ENCODE data around the gene BRS3. TPM values are rescaled to one million over a fixed set of nuclear protein-coding genes. Genes with fewer than 3 reads are reported as not detected.

The BRS3 gene
- total RNA-seq, 2 donors from 2014 or later: not detected

GRCh38 chrX:136450050-136450830, 37.5 kb upstream of the BRS3 start:
- H3K4me1 ChIP-seq (ENCODE audit: control insufficient read depth in 1 of 2, low read depth in 2 of 2): no peaks in the 10 kb centered on the region
- no peak overlapping the region for H3K27ac ChIP-seq
- no peaks in the 10 kb centered on the region for H3K36me3 ChIP-seq
- no peak for TF ChIP-seq CTCF (IDR thresholded peaks at IDR 0.05)
- H3K9me3 ChIP-seq: no peaks in the 10 kb centered on the region
- ATAC-seq (ENCODE audit: insufficient number of reproducible peaks, low FRiP score, low read depth): no peak
- no peak overlapping the region for H3K4me3 ChIP-seq
- H3K27me3 ChIP-seq (replicated peaks; ENCODE audit: insufficient read depth): no peaks in the 10 kb centered on the region
- no peak for DNase-seq (ENCODE audit: low spot score)

DNA sequence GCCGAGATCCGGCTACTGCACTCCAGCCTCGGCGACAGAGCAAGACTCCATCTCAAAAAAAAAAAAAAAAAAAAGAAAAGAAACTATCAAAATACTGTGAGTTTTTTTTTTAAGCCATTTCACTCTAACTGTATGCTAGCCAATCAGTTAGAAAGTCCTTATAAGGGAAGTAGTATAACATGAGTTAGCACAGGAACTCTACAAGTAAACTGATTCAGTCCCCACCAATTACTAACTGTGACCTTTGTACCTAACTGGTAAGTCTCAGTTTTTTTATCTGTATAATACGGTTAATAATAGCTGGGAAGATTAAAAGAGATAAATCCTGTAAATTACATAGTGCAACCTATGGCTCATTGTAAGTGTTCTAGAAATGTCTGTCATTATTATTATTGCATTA, 35.1 kb upstream of the BRS3 start:
- Histone ChIP-seq H3K27me3 (replicated peaks; ENCODE audit: insufficient read depth) (no peaks in the 10 kb centered on the region), H3K27ac (no peak overlapping the region), H3K4me1 (ENCODE audit: control insufficient read depth in 1 of 2, low read depth in 2 of 2) (no peaks in the 10 kb centered on the region), H3K9me3 (no peaks in the 10 kb centered on the region), H3K36me3 (no peaks in the 10 kb centered on the region), H3K4me3 (no peak overlapping the region)
- ATAC-seq (ENCODE audit: insufficient number of reproducible peaks, low FRiP score, low read depth): no peak
- no peak for TF ChIP-seq CTCF (IDR thresholded peaks at IDR 0.05)
- no peak for DNase-seq (ENCODE audit: low spot score)

GRCh38 chrX:136453114-136453513, 34.6 kb upstream of the BRS3 start:
- DNase-seq (ENCODE audit: low spot score) (no peak), ATAC-seq (ENCODE audit: insufficient number of reproducible peaks, low FRiP score, low read depth) (no peak)
- Histone ChIP-seq H3K4me3 (no peak overlapping the region), H3K4me1 (ENCODE audit: control insufficient read depth in 1 of 2, low read depth in 2 of 2) (no peaks in the 10 kb centered on the region), H3K9me3 (no peaks in the 10 kb centered on the region), H3K36me3 (no peaks in the 10 kb centered on the region), H3K27ac (no peak overlapping the region), H3K27me3 (replicated peaks; ENCODE audit: insufficient read depth) (no peaks in the 10 kb centered on the region)
- no peak for TF ChIP-seq CTCF (IDR thresholded peaks at IDR 0.05)

DNA sequence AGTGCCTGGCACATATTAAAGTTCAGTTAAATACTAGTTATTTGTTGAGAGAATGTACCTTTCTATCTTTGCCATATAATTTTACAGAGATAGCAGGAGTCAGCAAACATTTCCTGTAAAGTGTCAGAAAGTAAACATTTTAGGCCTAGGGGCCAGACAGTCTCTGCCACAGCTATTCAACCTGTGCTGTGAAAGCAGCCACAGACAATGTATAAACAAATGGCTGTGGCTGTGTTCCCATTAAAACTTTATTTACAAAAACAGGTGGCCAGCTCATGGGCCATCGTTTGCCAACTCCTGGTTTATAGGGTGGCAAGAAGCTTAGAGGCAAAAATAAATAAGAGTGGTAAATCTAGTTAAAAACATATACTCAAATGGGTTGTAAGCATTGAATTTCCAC, 34.0 kb upstream of the BRS3 start:
- Histone ChIP-seq H3K4me1 (ENCODE audit: control insufficient read depth in 1 of 2, low read depth in 2 of 2) (no peaks in the 10 kb centered on the region), H3K36me3 (no peaks in the 10 kb centered on the region), H3K9me3 (no peaks in the 10 kb centered on the region), H3K27ac (no peak overlapping the region), H3K4me3 (no peak overlapping the region), H3K27me3 (replicated peaks; ENCODE audit: insufficient read depth) (no peaks in the 10 kb centered on the region)
- no peak for TF ChIP-seq CTCF (IDR thresholded peaks at IDR 0.05)
- DNase-seq (ENCODE audit: low spot score) (no peak), ATAC-seq (ENCODE audit: insufficient number of reproducible peaks, low FRiP score, low read depth) (no peak)

DNA sequence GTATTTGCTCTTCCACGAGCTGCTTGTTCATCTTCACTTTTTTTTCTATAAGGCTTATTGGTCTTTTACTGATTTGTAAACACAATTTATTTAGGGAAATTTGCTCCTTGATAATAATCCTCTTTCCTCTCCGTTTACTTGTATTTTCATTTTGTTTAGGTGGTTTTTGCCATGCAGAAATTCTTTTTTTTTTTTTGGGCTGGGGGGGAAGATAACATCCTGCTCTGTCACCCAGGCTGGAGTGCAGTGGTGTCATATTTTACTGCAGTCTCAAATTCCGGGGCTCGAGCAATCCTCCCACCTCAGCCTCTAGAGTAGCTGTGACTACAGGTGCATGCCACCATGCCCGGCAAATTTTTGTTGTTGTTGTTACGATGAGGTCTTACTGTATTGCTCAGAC, 31.6 kb upstream of the BRS3 start:
- H3K27me3 ChIP-seq (replicated peaks; ENCODE audit: insufficient read depth): no peaks in the 10 kb centered on the region
- H3K36me3 ChIP-seq: no peaks in the 10 kb centered on the region
- H3K4me3 ChIP-seq: no peak overlapping the region
- ATAC-seq (ENCODE audit: insufficient number of reproducible peaks, low FRiP score, low read depth): no peak
- no peak for TF ChIP-seq CTCF (IDR thresholded peaks at IDR 0.05)
- H3K9me3 ChIP-seq: no peaks in the 10 kb centered on the region
- H3K4me1 ChIP-seq (ENCODE audit: control insufficient read depth in 1 of 2, low read depth in 2 of 2): no peaks in the 10 kb centered on the region
- no peak for DNase-seq (ENCODE audit: low spot score)
- no peak overlapping the region for H3K27ac ChIP-seq

All from thoracic aorta (tissue), 2 donors.